Skeletal muscle satellite cell (primary cell): ENCODE results near the gene ATXN3. TPM values are rescaled to one million over a fixed set of nuclear protein-coding genes. Genes with fewer than 3 reads are reported as not detected.
A peak's percentile ranks its signal among the peaks of the same experiment; 100 is the strongest.

Experiments
- H3K27me3 ChIP-seq: 2 replicates; pipeline ENCODE4 v1.7.0; 2013; ENCODE audit warnings: low read length; ENCODE audit not compliant: control insufficient read depth, insufficient read depth
- H3K36me3 ChIP-seq: 2 replicates; pipeline ENCODE4 v1.7.0; 2013; ENCODE audit warnings: mild to moderate bottlenecking, control low read depth, low read length; ENCODE audit not compliant: insufficient read depth
- H3K4me1 ChIP-seq: 2 replicates; pipeline ENCODE4 v1.7.0; 2013; ENCODE audit warnings: low read length; ENCODE audit not compliant: control insufficient read depth, insufficient read depth
- H3K4me2 ChIP-seq: 2 replicates; pipeline ENCODE4 v1.7.0; 2013; ENCODE audit warnings: mild to moderate bottlenecking, low read length
- H3K4me3 ChIP-seq: 2 replicates; pipeline ENCODE4 v1.7.0; 2013; ENCODE audit warnings: low read length
- H3K9ac ChIP-seq: 2 replicates; pipeline ENCODE4 v1.7.0; 2013; ENCODE audit warnings: mild to moderate bottlenecking, low read depth, low read length, moderate library complexity
- H3K9me3 ChIP-seq: replicated peaks from 2 replicates; pipeline ENCODE4 v1.7.0; 2013; ENCODE audit warnings: mild to moderate bottlenecking, control low read depth, low read length
- total RNA-seq: library from RNA; depleted of rRNA; stranded (reverse); fragments of >200 nt; gene quantifications from 2 replicates; pipeline ENCODE4 v1.2.3, GENCODE V29; 2012; rRNA removed

ATXN3 gene
- 23.6 and 28.4 TPM in 2 replicates for total RNA-seq

GRCh38 chr14:92106143-92106926 lies at the start of gene ATXN3:
TSS of gene ATXN3 (minus strand) at chr14:92106582. CDS start at chr14:92106552, 30 bp downstream.
- Histone ChIP-seq H3K27me3 (no peaks in the 10 kb centered on the region), H3K36me3 (no peaks in the 10 kb centered on the region), H3K4me1 (peaks cover 5% of the 10 kb centered on the region), H3K4me2 (peak within 1 kb of the TSS; percentile 91), H3K4me3 (peak within 1 kb of the TSS; percentile 97), H3K9ac (peak within 1 kb of the TSS; percentile 95), H3K9me3 (no peaks in the 10 kb centered on the region)

GRCh38 chr14:92154283-92154942 lies 48.0 kb upstream of the ATXN3 start:
- no peaks in the 10 kb centered on the region for H3K27me3 ChIP-seq
- no peak overlapping the region for H3K4me2 ChIP-seq
- H3K4me3 ChIP-seq = no peak overlapping the region
- H3K9me3 ChIP-seq = no peaks in the 10 kb centered on the region
- no peak overlapping the region for H3K9ac ChIP-seq
- peaks cover 48% of the 10 kb centered on the region for H3K36me3 ChIP-seq
- peaks cover 15% of the 10 kb centered on the region for H3K4me1 ChIP-seq

GRCh38 chr14:92153581-92153980 lies 47.2 kb upstream of the ATXN3 start:
- Histone ChIP-seq H3K4me2 (no peak overlapping the region), H3K4me3 (no peak overlapping the region), H3K9ac (no peak overlapping the region), H3K9me3 (no peaks in the 10 kb centered on the region), H3K27me3 (no peaks in the 10 kb centered on the region), H3K4me1 (peaks cover 15% of the 10 kb centered on the region), H3K36me3 (peaks cover 46% of the 10 kb centered on the region)

- Histone ChIP-seq H3K27me3 (no peaks in the 10 kb centered on the region), H3K9me3 (no peaks in the 10 kb centered on the region), H3K4me1 (peaks cover 10% of the 10 kb centered on the region), H3K9ac (no peak overlapping the region), H3K36me3 (peaks cover 55% of the 10 kb centered on the region), H3K4me3 (no peak overlapping the region), H3K4me2 (no peak overlapping the region)
Observed at GRCh38 chr14:92144708-92145107, 38.3 kb upstream of the ATXN3 start.

GRCh38 chr14:92143962-92144361 lies 37.6 kb upstream of the ATXN3 start:
- H3K9ac ChIP-seq = no peak overlapping the region
- H3K36me3 ChIP-seq = peaks cover 52% of the 10 kb centered on the region
- peaks cover 10% of the 10 kb centered on the region for H3K4me1 ChIP-seq
- no peak overlapping the region for H3K4me3 ChIP-seq
- no peaks in the 10 kb centered on the region for H3K9me3 ChIP-seq
- H3K27me3 ChIP-seq = no peaks in the 10 kb centered on the region
- H3K4me2 ChIP-seq = no peak overlapping the region

- Histone ChIP-seq H3K4me1 (peaks cover 10% of the 10 kb centered on the region), H3K9ac (no peak overlapping the region), H3K4me2 (no peak overlapping the region), H3K9me3 (no peaks in the 10 kb centered on the region), H3K36me3 (peaks cover 54% of the 10 kb centered on the region), H3K4me3 (no peak overlapping the region), H3K27me3 (no peaks in the 10 kb centered on the region)
Observed at GRCh38 chr14:92143309-92143708, 36.9 kb upstream of the ATXN3 start.

- Histone ChIP-seq H3K4me1 (no peaks in the 10 kb centered on the region), H3K27me3 (no peaks in the 10 kb centered on the region), H3K4me2 (no peak overlapping the region), H3K36me3 (peaks cover 51% of the 10 kb centered on the region), H3K4me3 (no peak overlapping the region), H3K9ac (no peak overlapping the region), H3K9me3 (no peaks in the 10 kb centered on the region)
Observed at GRCh38 chr14:92135269-92135668, 28.9 kb upstream of the ATXN3 start.

GRCh38 chr14:92134456-92134855 lies 28.1 kb upstream of the ATXN3 start:
- Histone ChIP-seq H3K4me1 (no peaks in the 10 kb centered on the region), H3K9ac (no peak overlapping the region)

GRCh38 chr14:92122761-92123160 lies 16.4 kb upstream of the ATXN3 start:
- no peaks in the 10 kb centered on the region for H3K9me3 ChIP-seq
- H3K4me1 ChIP-seq = peaks cover 10% of the 10 kb centered on the region
- H3K4me3 ChIP-seq = peak overlapping the region; percentile 90
- peak overlapping the region; percentile 92 for H3K4me2 ChIP-seq
- peaks cover 29% of the 10 kb centered on the region for H3K36me3 ChIP-seq
- H3K9ac ChIP-seq = peak overlapping the region; percentile 99
- H3K27me3 ChIP-seq = no peaks in the 10 kb centered on the region

More at GRCh38 chr14:92134456-92134855, 28.1 kb upstream of the ATXN3 start:
- Histone ChIP-seq H3K4me2 (no peak overlapping the region), H3K9me3 (no peaks in the 10 kb centered on the region), H3K27me3 (no peaks in the 10 kb centered on the region), H3K36me3 (peaks cover 51% of the 10 kb centered on the region), H3K4me3 (no peak overlapping the region)

- H3K4me1 ChIP-seq = peaks cover 10% of the 10 kb centered on the region
- H3K4me2 ChIP-seq = peak overlapping the region; percentile 92
- no peaks in the 10 kb centered on the region for H3K9me3 ChIP-seq
- no peaks in the 10 kb centered on the region for H3K27me3 ChIP-seq
- H3K4me3 ChIP-seq = peak overlapping the region; percentile 90
- H3K9ac ChIP-seq = peak overlapping the region; percentile 99
- H3K36me3 ChIP-seq = peaks cover 31% of the 10 kb centered on the region
Observed at GRCh38 chr14:92122351-92122677, 15.9 kb upstream of the ATXN3 start.

GRCh38 chr14:92121670-92122350 lies 15.4 kb upstream of the ATXN3 start, which contains the start of the genes CPSF2 and NDUFB1:
TSS of gene CPSF2 (plus strand) at chr14:92121969. CDS start at chr14:92130985, 9,016 bp downstream.
TSS of gene NDUFB1 (minus strand) at chr14:92121706. CDS start at chr14:92117637, 4,069 bp downstream.
- Histone ChIP-seq H3K4me3 (peak within 1 kb of the TSS; percentile 90), H3K36me3 (peaks cover 29% of the 10 kb centered on the region), H3K9ac (peak within 1 kb of the TSS; percentile 99), H3K27me3 (no peaks in the 10 kb centered on the region), H3K4me2 (peak within 1 kb of the TSS; percentile 92), H3K9me3 (no peaks in the 10 kb centered on the region), H3K4me1 (peaks cover 10% of the 10 kb centered on the region)
